HG03064 (cell line): Measurements from ENCODE around the gene ZNF10.

Experiments
- ATAC-seq: cut with Tn5 transposase; IDR thresholded peaks from one replicate; pipeline ENCODE4 v1.9.1; 2021; ENCODE audit warnings: low read depth; ENCODE audit not compliant: unreplicated experiment

Gene ZNF10

GRCh38 chr12:133130038-133130807 lies at the start of gene ZNF10, which contains the start of gene ZNF891:
Gene ZNF10 (plus strand): TSS chr12:133130627. CDS start chr12:133144493, 13,866 bp downstream.
Gene ZNF891 (minus strand): TSS chr12:133130274. CDS start chr12:133121918, 8,356 bp downstream.
- peak; percentile 94 for ATAC-seq

GRCh38 chr12:133081159-133081780 lies 49.2 kb upstream of the ZNF10 start:
- no peak for ATAC-seq

GRCh38 chr12:133083345-133083744 lies 47.1 kb upstream of the ZNF10 start:
- ATAC-seq = no peak

- ATAC-seq = no peak
Measured at GRCh38 chr12:133105620-133106019, 24.8 kb upstream of the ZNF10 start.

- ATAC-seq = no peak
Measured at GRCh38 chr12:133106253-133106652, 24.2 kb upstream of the ZNF10 start.

GRCh38 chr12:133107121-133107520 lies 23.3 kb upstream of the ZNF10 start:
- no peak for ATAC-seq

- no peak for ATAC-seq
Measured at GRCh38 chr12:133108150-133108549, 22.3 kb upstream of the ZNF10 start.

GRCh38 chr12:133120385-133121191 lies 9.8 kb upstream of the ZNF10 start:
- ATAC-seq = no peak

GRCh38 chr12:133124674-133125073 lies 5.8 kb upstream of the ZNF10 start:
- ATAC-seq = no peak

- ATAC-seq = no peak
Measured at GRCh38 chr12:133129368-133130037, 924 bp upstream of the ZNF10 start.

GRCh38 chr12:133130808-133131128 lies 341 bp downstream of the ZNF10 start:
- ATAC-seq = peak; percentile 12

- no peak for ATAC-seq
Measured at GRCh38 chr12:133135747-133136146, 5.3 kb downstream of the ZNF10 start.

GRCh38 chr12:133145981-133146380 lies 15.6 kb downstream of the ZNF10 start:
- ATAC-seq = no peak

GRCh38 chr12:133156125-133156690 lies 25.8 kb downstream of the ZNF10 start:
- ATAC-seq = no peak

GRCh38 chr12:133165776-133166175 lies 35.3 kb downstream of the ZNF10 start:
- no peak for ATAC-seq

- no peak for ATAC-seq
Measured at GRCh38 chr12:133172491-133172890, 42.1 kb downstream of the ZNF10 start.

GRCh38 chr12:133174901-133175300 lies 44.5 kb downstream of the ZNF10 start:
- ATAC-seq = no peak

- no peak for ATAC-seq
Measured at GRCh38 chr12:133180669-133181068, 50.2 kb downstream of the ZNF10 start.

- ATAC-seq = peak; percentile 96
Measured at GRCh38 chr12:133181238-133181959, 51.0 kb downstream of the ZNF10 start, which contains the start of gene ZNF268. Gene ZNF268 (plus strand): TSS chr12:133181495. CDS start chr12:133181998, 503 bp downstream.

- no peak for ATAC-seq
Measured at GRCh38 chr12:133190176-133190575, 59.7 kb downstream of the ZNF10 start.
